ENCODE results near the gene MAG. TPM values are rescaled to one million over a fixed set of nuclear protein-coding genes. Genes with fewer than 3 reads are reported as not detected.
A peak's percentile ranks its signal among the peaks of the same experiment; 100 is the strongest.

Gene MAG
- total and polyA plus RNA-seq, 10 of the 15 experiments (the other 5 are each of a cell fraction or from before 2014, with no cell fraction given), result 0.03 to 0.82 (median 0.17) TPM; not detected in 2

GRCh38 chr19:35328851-35329285 lies 36.9 kb downstream of the MAG start, which contains the start of gene CD22 (continued):
- TF ChIP-seq EZH2 (IDR thresholded peaks at IDR 0.05; ENCODE audit: borderline replicate concordance, control insufficient read depth, low read depth, low read length), result no peak
- 0 out of 3 replicates have a peak, but pooled peaks of 1 of the 2 experiments have one; percentile 14 for TF ChIP-seq EGR1 (IDR thresholded peaks at IDR 0.05; ENCODE audit: borderline replicate concordance in 1 of 2, low read depth in 2 of 2, low read length in 2 of 2)
- TF ChIP-seq NKRF (conservative IDR thresholded peaks at IDR 0.05), result no peak
- TF ChIP-seq KDM1A (IDR thresholded peaks at IDR 0.05; ENCODE audit: borderline replicate concordance), result no peak
- no peak for TF ChIP-seq BMI1 (IDR thresholded peaks at IDR 0.05; ENCODE audit: borderline replicate concordance)
- no peak for TF ChIP-seq PAX5 (IDR thresholded peaks at IDR 0.05; ENCODE audit: borderline replicate concordance, low read depth, low read length)
- no peak for TF ChIP-seq NR2C2 (IDR thresholded peaks at IDR 0.05; ENCODE audit: borderline replicate concordance, control insufficient read depth, insufficient read length, low read depth)
- 0 out of 2 replicates have a peak, but pooled peaks have one; percentile 17 for TF ChIP-seq NFYB (IDR thresholded peaks at IDR 0.05; ENCODE audit: insufficient read depth, low read depth, low read length)
- TF ChIP-seq JUND (IDR thresholded peaks at IDR 0.05; ENCODE audit: low read depth, low read length), result peak; percentile 39; the same call in 1 of the 2 replicates
- peak; percentile 80 for TF ChIP-seq SKIL (IDR thresholded peaks at IDR 0.05; ENCODE audit: low read depth, poor library complexity, severe bottlenecking)
- peak; percentile 58 for TF ChIP-seq RELA (IDR thresholded peaks at IDR 0.05; ENCODE audit: borderline replicate concordance, partially characterized antibody)
- TF ChIP-seq TAF1 (IDR thresholded peaks at IDR 0.05; ENCODE audit: borderline replicate concordance, low read depth, low read length), result peak; percentile 88
- 0 out of 2 replicates have a peak, but pooled peaks have one; percentile 33 for TF ChIP-seq JUNB (IDR thresholded peaks at IDR 0.05)
- TF ChIP-seq ZNF687 (IDR thresholded peaks at IDR 0.05), result peak; percentile 69
- no peak for TF ChIP-seq KAT2A (conservative IDR thresholded peaks at IDR 0.05; ENCODE audit: control insufficient read depth, low read depth, low read length)
- TF ChIP-seq CREB1 (IDR thresholded peaks at IDR 0.05; ENCODE audit: low read depth), result 0 out of 2 replicates have a peak, but pooled peaks have one; percentile 31
- TF ChIP-seq HCFC1 (IDR thresholded peaks at IDR 0.05; ENCODE audit: low read length), result no peak
- TF ChIP-seq PML (IDR thresholded peaks at IDR 0.05; ENCODE audit: low read length), result peak; percentile 98
- TF ChIP-seq POU2F2 (IDR thresholded peaks at IDR 0.05; ENCODE audit: borderline replicate concordance, low read depth, low read length), result peak; percentile 75; the same call in 1 of the 3 replicates
- no peak for TF ChIP-seq MYC (IDR thresholded peaks at IDR 0.05; ENCODE audit: insufficient read depth, insufficient read length, insufficient replicate concordance, low read length, severe bottlenecking)
- no peak for TF ChIP-seq IRF3 (IDR thresholded peaks at IDR 0.05)

Data from GM12878 (cell line).